ENCODE data around the gene ABCC5. TPM values are rescaled to one million over a fixed set of nuclear protein-coding genes. Genes with fewer than 3 reads are reported as not detected.

The ABCC5 gene
- total RNA-seq, 4 donors from 2014 or later, result 34.9 to 61.2 (median 45.0) TPM

GRCh38 chr3:183944775-183945174 is 72.9 kb downstream of the ABCC5 start:
- H3K36me3 ChIP-seq, result peaks cover 0 to 96% (median 3%) of the 10 kb centered on the region in 3 donors

GRCh38 chr3:183943739-183944138 is 73.9 kb downstream of the ABCC5 start:
- Histone ChIP-seq H3K36me3 (peaks cover 0 to 95% (median 3%) of the 10 kb centered on the region in 3 donors), H3K9me3 (no peaks in the 10 kb centered on the region), H3K27me3 (no peaks in the 10 kb centered on the region), H3K4me3 (no peak overlapping the region), H3K4me1 (no peaks in the 10 kb centered on the region), H3K27ac (no peak overlapping the region)
- TF ChIP-seq CTCF (IDR thresholded peaks at IDR 0.05) (no peak), EP300 (IDR thresholded peaks at IDR 0.05) (no peak), POLR2A (IDR thresholded peaks at IDR 0.05) (no peak)
- DNase-seq (ENCODE audit: low spot score in 2 of 2), result no peak
- WGBS, 2 donors, result 90 to 91% methylated on average over 6 of the region's 6 CpGs

More at GRCh38 chr3:183944775-183945174, 72.9 kb downstream of the ABCC5 start:
- Histone ChIP-seq H3K27ac (no peak overlapping the region), H3K9me3 (no peaks in the 10 kb centered on the region), H3K27me3 (no peaks in the 10 kb centered on the region), H3K4me1 (no peaks in the 10 kb centered on the region), H3K4me3 (no peak overlapping the region)
- 78 to 88% methylated on average over 5 of the region's 5 CpGs for WGBS, 2 donors
- DNase-seq (ENCODE audit: low spot score in 2 of 2), result no peak
- TF ChIP-seq EP300 (IDR thresholded peaks at IDR 0.05), result no peak
- TF ChIP-seq CTCF (IDR thresholded peaks at IDR 0.05), result no peak
- TF ChIP-seq POLR2A (IDR thresholded peaks at IDR 0.05), result no peak

GRCh38 chr3:183941216-183941615 is 76.5 kb downstream of the ABCC5 start:
- Histone ChIP-seq H3K9me3 (no peaks in the 10 kb centered on the region), H3K36me3 (peaks cover 0 to 96% (median 6%) of the 10 kb centered on the region in 3 donors), H3K27ac (no peak overlapping the region), H3K27me3 (no peaks in the 10 kb centered on the region), H3K4me3 (no peak overlapping the region), H3K4me1 (no peaks in the 10 kb centered on the region)
- TF ChIP-seq CTCF (IDR thresholded peaks at IDR 0.05) (no peak), EP300 (IDR thresholded peaks at IDR 0.05) (no peak), POLR2A (IDR thresholded peaks at IDR 0.05) (no peak)
- no peak for DNase-seq (ENCODE audit: low spot score in 2 of 2)
- WGBS, 2 donors, result 57 to 68% methylated on average over 2 of the region's 2 CpGs

GRCh38 chr3:183937601-183938286 is 79.9 kb downstream of the ABCC5 start:
- 92 to 95% methylated on average over 10 of the region's 10 CpGs for WGBS, 2 donors

More at GRCh38 chr3:183937601-183938286, 79.9 kb downstream of the ABCC5 start:
- H3K4me3 ChIP-seq, result no peak overlapping the region
- no peaks in the 10 kb centered on the region for H3K9me3 ChIP-seq
- no peak for TF ChIP-seq EP300 (IDR thresholded peaks at IDR 0.05)
- no peak for TF ChIP-seq CTCF (IDR thresholded peaks at IDR 0.05)
- no peak for TF ChIP-seq POLR2A (IDR thresholded peaks at IDR 0.05)
- H3K36me3 ChIP-seq, result peaks cover 0 to 96% (median 6%) of the 10 kb centered on the region in 3 donors
- no peaks in the 10 kb centered on the region for H3K4me1 ChIP-seq
- no peak overlapping the region for H3K27ac ChIP-seq
- H3K27me3 ChIP-seq, result no peaks in the 10 kb centered on the region
- no peak for DNase-seq (ENCODE audit: low spot score in 2 of 2)

Measured in tibial nerve (tissue), 4 donors.